GM18951 (cell line): Measurements from ENCODE around the gene CDC34.

Source experiments
- POLR2A ChIP-seq: IDR thresholded peaks from 4 replicates; pipeline ENCODE4 v1.6.1; 2011; ENCODE audit warnings: mild to moderate bottlenecking; ENCODE audit not compliant: insufficient read length, insufficient read depth; ENCODE audit errors: extremely low read depth
- in situ Hi-C: fragments of 300-500 bp; cut with MboI; formaldehyde crosslinking; loops from one replicate; pipeline ENCODE4 v1.12.0; 2022; ENCODE audit warnings: low sequenced_read_pairs, mixed read lengths, inconsistent platforms; ENCODE audit not compliant: unreplicated experiment

The CDC34 gene

GRCh38 chr19:591099-591958 is 59.8 kb downstream of the CDC34 start:
- no peak for TF ChIP-seq POLR2A
- in situ Hi-C loops, result loop anchor here (25.0 kb wide), 1 partner anchor 146 kb away; no protein-coding TSS in a partner anchor
